ENCODE measurements around the gene SYCE3. TPM values are rescaled to one million over a fixed set of nuclear protein-coding genes. Genes with fewer than 3 reads are reported as not detected.

Gene SYCE3
- polyA plus RNA-seq, 3 donors: 1.9 to 3.1 TPM; not detected in 1

DNA sequence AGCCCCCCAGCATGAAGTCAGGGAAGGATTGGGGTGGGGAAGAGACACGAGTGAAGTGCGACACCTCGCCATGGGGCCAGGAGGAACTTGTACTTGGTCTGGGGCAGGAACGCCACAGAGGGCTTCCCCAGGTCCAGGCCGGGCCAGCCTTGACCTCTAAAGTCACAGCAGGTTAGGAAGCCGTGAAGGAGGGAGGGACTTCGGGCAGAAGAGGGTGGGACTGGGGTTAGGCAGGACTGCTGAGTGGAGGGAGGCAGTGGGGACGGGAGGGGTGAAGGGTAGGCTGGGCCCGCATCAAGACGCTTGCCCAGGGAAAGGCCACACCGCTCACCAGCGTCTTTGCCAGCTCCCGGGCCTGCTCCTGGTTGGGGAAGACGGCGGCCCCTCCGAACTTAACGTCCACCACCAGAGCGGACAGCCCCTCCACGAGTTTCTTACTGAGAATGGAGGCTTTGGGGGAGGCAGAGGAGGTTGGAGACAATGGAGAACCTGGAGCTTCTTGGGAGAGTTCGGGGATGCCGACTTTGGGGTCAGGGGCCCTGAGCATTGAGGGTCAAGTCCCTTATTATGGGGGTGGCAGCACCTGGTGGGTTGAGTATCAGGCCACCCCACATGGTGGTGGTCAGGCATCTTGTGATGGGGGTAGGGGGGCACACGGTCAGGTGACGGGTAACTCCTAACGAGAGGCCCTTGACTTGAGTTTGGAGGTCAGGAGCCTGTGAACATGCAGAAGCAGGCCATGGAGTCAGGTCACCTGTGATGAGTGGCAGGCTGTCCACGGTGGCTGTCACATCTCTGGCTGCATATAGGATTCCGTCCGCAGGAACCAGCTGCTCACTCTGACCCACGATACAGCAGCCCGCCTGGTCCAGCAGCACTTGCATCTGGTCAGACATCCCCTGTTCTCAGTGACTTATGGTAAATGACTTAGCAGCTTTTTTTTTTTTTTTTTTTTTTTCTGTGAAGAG is 35.6 kb downstream of the SYCE3 start:
- H3K27me3 ChIP-seq (ENCODE audit: control insufficient read depth in 2 of 2, insufficient read depth in 2 of 2, low read length in 2 of 2): no peaks in the 10 kb centered on the region
- H3K4me2 ChIP-seq (replicated peaks; ENCODE audit: extremely low read depth, low read length, poor library complexity, severe bottlenecking): peak overlapping the region; percentile 95
- peak overlapping the region; percentile 100 for H3K9ac ChIP-seq (ENCODE audit: insufficient read depth, low read length, poor library complexity, severe bottlenecking)
- peaks cover 44 to 71% of the 10 kb centered on the region in 2 donors for H3K4me1 ChIP-seq (ENCODE audit: control insufficient read depth in 1 of 2, insufficient read depth in 2 of 2, low read length in 2 of 2)
- Mint-ChIP-seq H3K4me1 (peaks cover 30% of the 10 kb centered on the region), H3K27ac (peak overlapping the region; percentile 94 to 100 (median 97)), H3K4me3 (peak overlapping the region; percentile 91 to 95), H3K36me3 (peaks cover 36 to 50% of the 10 kb centered on the region in 2 donors), H3K27me3 (ENCODE audit: low read depth in 3 of 3) (no peaks in the 10 kb centered on the region), H3K9me3 (no peaks in the 10 kb centered on the region)
- peaks cover 76% of the 10 kb centered on the region for H3K79me2 ChIP-seq (ENCODE audit: insufficient read depth, low read length)
- intact Hi-C loops (cut with micrococcal nuclease): loop anchor here (2.0 to 5.0 kb wide), 5 partner anchors 18 to 95 kb away; partner anchors contain the start of genes CHKB (in 2 of the 2), NCAPH2 (in 2 of the 2) and SYCE3 (in 2 of the 2)
- no peak for TF ChIP-seq CTCF (IDR thresholded peaks at IDR 0.05)
- peaks cover 36 to 44% of the 10 kb centered on the region in 2 donors for H3K36me3 ChIP-seq (replicated peaks in 1 of 2; ENCODE audit: control insufficient read depth in 1 of 2, insufficient read depth in 2 of 2, low read length in 2 of 2)
- H3K9me3 ChIP-seq (replicated peaks in 1 of 2; ENCODE audit: control insufficient read depth in 1 of 2, insufficient read depth in 1 of 2, low read length in 2 of 2): no peaks in the 10 kb centered on the region
- peak overlapping the region; percentile 100 for H3K27ac ChIP-seq (ENCODE audit: low read depth in 1 of 2, low read length in 2 of 2)
- H3K4me3 ChIP-seq (replicated peaks in 1 of 3; ENCODE audit: low read depth in 2 of 3, low read length in 3 of 3): peak overlapping the region; percentile 72 to 99 (median 73)
- peak; percentile 60 to 81 (median 80) for DNase-seq
- peaks cover 76% of the 10 kb centered on the region for H4K20me1 ChIP-seq (ENCODE audit: insufficient read depth, low read length)
- H2AFZ ChIP-seq (ENCODE audit: insufficient read depth, low read depth, low read length, poor library complexity, severe bottlenecking): no peak overlapping the region
- 15% methylated on average over 27 of the region's 29 CpGs for WGBS (ENCODE audit: insufficient coverage)

- Mint-ChIP-seq H3K36me3 (peaks cover 36 to 57% of the 10 kb centered on the region in 2 donors), H3K27ac (peak overlapping the region; percentile 94 to 100 (median 97)), H3K4me3 (peak overlapping the region; percentile 91 to 95), H3K27me3 (ENCODE audit: low read depth in 3 of 3) (no peaks in the 10 kb centered on the region), H3K9me3 (no peaks in the 10 kb centered on the region), H3K4me1 (peaks cover 30% of the 10 kb centered on the region)
- Histone ChIP-seq H3K27ac (ENCODE audit: low read depth in 1 of 2, low read length in 2 of 2) (peak overlapping the region; percentile 100), H2AFZ (ENCODE audit: insufficient read depth, low read depth, low read length, poor library complexity, severe bottlenecking) (no peak overlapping the region), H3K4me1 (ENCODE audit: control insufficient read depth in 1 of 2, insufficient read depth in 2 of 2, low read length in 2 of 2) (peaks cover 44 to 71% of the 10 kb centered on the region in 2 donors), H3K4me3 (replicated peaks in 1 of 3; ENCODE audit: low read depth in 2 of 3, low read length in 3 of 3) (peak overlapping the region; percentile 72 to 99 (median 73)), H3K4me2 (replicated peaks; ENCODE audit: extremely low read depth, low read length, poor library complexity, severe bottlenecking) (peak overlapping the region; percentile 95), H3K9me3 (replicated peaks in 1 of 2; ENCODE audit: control insufficient read depth in 1 of 2, insufficient read depth in 1 of 2, low read length in 2 of 2) (no peaks in the 10 kb centered on the region), H3K36me3 (replicated peaks in 1 of 2; ENCODE audit: control insufficient read depth in 1 of 2, insufficient read depth in 2 of 2, low read length in 2 of 2) (peaks cover 44 to 52% of the 10 kb centered on the region in 2 donors), H4K20me1 (ENCODE audit: insufficient read depth, low read length) (peaks cover 84% of the 10 kb centered on the region), H3K27me3 (ENCODE audit: control insufficient read depth in 2 of 2, insufficient read depth in 2 of 2, low read length in 2 of 2) (no peaks in the 10 kb centered on the region), H3K79me2 (ENCODE audit: insufficient read depth, low read length) (peaks cover 68% of the 10 kb centered on the region), H3K9ac (ENCODE audit: insufficient read depth, low read length, poor library complexity, severe bottlenecking) (peak overlapping the region; percentile 100)
- intact Hi-C loops (cut with micrococcal nuclease): loop anchor here (2.0 to 5.0 kb wide), 5 partner anchors 17 to 96 kb away; partner anchors contain the start of genes CHKB (in 2 of the 2), NCAPH2 (in 2 of the 2) and SYCE3 (in 2 of the 2)
- DNase-seq: peak; percentile 66 to 82 (median 76)
- WGBS (ENCODE audit: insufficient coverage): under 1% methylated on average over 66 of the region's 77 CpGs
- TF ChIP-seq CTCF (IDR thresholded peaks at IDR 0.05): peak; percentile 57
These were observed 36.4 kb downstream of the SYCE3 start for GRCh38 chr22:50526108-50526833.

Measured in CD14-positive monocyte (primary cell).